Gastroesophageal sphincter (tissue), 3 donors: ENCODE results near the gene GRK1.

Source experiments
- EP300 ChIP-seq: sonication (generic); formaldehyde crosslinking; IDR thresholded peaks from one replicate; pipeline ENCODE4 v1.6.1; 2017; ENCODE audit warnings: antibody characterized with exemption, mild to moderate bottlenecking
- POLR2A ChIP-seq, 2 donors: fragments of 450-650 bp; IDR thresholded peaks; one replicate each; pipeline ENCODE4 v1.6.1; 2017; ENCODE audit warnings: antibody characterized with exemption in 2 of 2, mild to moderate bottlenecking in 2 of 2, moderate library complexity in 1 of 2
- POLR2AphosphoS5 ChIP-seq: sonication (generic); formaldehyde crosslinking; IDR thresholded peaks from one replicate; pipeline ENCODE4 v1.6.1; 2017; ENCODE audit warnings: antibody characterized with exemption
- TF ChIP-seq, protein P1 (sequence below), 4 experiments: fragments of 200-600 bp in 2 of 4; fragments of 450-650 bp in 2 of 4; sonication (generic) in 1 of 4; IDR thresholded peaks; one replicate each; pipeline ENCODE4 v1.5.1; 2017 to 2019; ENCODE audit warnings: antibody characterized with exemption in 4 of 4, mild to moderate bottlenecking in 2 of 4, moderate library complexity in 2 of 4

DNA sequence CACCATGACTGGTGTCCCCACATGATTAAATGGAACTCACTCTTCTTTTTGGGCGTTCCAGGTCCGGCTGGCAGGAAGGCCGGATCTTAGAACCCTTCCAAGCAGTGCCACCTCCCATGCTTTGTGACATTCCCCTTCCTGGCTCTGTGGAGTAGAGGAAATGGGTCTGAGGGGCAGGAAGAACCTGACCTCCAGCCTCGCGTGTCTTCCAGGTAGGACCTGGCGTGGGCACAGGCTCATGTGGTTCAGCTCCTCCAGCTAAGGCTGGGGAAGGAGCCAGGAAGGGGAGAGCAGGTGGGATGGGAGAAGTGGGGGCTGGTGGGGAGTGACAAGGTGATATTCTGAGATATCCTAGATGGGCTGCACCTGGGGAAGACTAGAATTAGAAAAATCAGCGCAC is 94.1 kb downstream of the GRK1 start:
- TF ChIP-seq, protein P1, sequence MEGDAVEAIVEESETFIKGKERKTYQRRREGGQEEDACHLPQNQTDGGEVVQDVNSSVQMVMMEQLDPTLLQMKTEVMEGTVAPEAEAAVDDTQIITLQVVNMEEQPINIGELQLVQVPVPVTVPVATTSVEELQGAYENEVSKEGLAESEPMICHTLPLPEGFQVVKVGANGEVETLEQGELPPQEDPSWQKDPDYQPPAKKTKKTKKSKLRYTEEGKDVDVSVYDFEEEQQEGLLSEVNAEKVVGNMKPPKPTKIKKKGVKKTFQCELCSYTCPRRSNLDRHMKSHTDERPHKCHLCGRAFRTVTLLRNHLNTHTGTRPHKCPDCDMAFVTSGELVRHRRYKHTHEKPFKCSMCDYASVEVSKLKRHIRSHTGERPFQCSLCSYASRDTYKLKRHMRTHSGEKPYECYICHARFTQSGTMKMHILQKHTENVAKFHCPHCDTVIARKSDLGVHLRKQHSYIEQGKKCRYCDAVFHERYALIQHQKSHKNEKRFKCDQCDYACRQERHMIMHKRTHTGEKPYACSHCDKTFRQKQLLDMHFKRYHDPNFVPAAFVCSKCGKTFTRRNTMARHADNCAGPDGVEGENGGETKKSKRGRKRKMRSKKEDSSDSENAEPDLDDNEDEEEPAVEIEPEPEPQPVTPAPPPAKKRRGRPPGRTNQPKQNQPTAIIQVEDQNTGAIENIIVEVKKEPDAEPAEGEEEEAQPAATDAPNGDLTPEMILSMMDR (IDR thresholded peaks at IDR 0.05), result no peak
- TF ChIP-seq POLR2A (IDR thresholded peaks at IDR 0.05) (no peak), POLR2AphosphoS5 (no peak), EP300 (no peak)
